Liver (tissue), 3 donors: ENCODE results near the gene THAP4.

ENCODE experiments used
- EGR1 ChIP-seq, 2 donors: IDR thresholded peaks; 2 replicates each; pipeline ENCODE4 v1.6.1; 2016 to 2018; ENCODE audit warnings: antibody characterized with exemption in 2 of 2, low read depth in 2 of 2
- GABPA ChIP-seq, 2 donors: IDR thresholded peaks in 1 of 2; conservative IDR thresholded peaks in 1 of 2; 2 replicates each; pipeline ENCODE4 v1.6.1; 2016; ENCODE audit warnings: antibody characterized with exemption in 2 of 2, mild to moderate bottlenecking in 1 of 2, moderate library complexity in 1 of 2
- HNF4G ChIP-seq: IDR thresholded peaks from 2 replicates; pipeline ENCODE4 v1.6.1; 2016; ENCODE audit warnings: antibody characterized with exemption
- JUND ChIP-seq, 2 donors: IDR thresholded peaks; 2 replicates each; pipeline ENCODE4 v1.6.1; 2016; ENCODE audit warnings: antibody characterized with exemption in 2 of 2
- RAD21 ChIP-seq, 2 donors: IDR thresholded peaks; 2 replicates each; pipeline ENCODE4 v1.6.1; 2016; ENCODE audit warnings: antibody characterized with exemption in 2 of 2, mild to moderate bottlenecking in 2 of 2
- RXRA ChIP-seq, 2 donors: IDR thresholded peaks; 2 replicates each; pipeline ENCODE4 v1.6.1; 2017 to 2018; ENCODE audit warnings: antibody characterized with exemption in 2 of 2, mild to moderate bottlenecking in 1 of 2
- SP1 ChIP-seq: IDR thresholded peaks from 2 replicates; pipeline ENCODE4 v1.6.1; 2018; ENCODE audit warnings: antibody characterized with exemption, mild to moderate bottlenecking
- TAF1 ChIP-seq: conservative IDR thresholded peaks from 2 replicates; pipeline ENCODE4 v1.6.1; 2016; ENCODE audit warnings: antibody characterized with exemption, mild to moderate bottlenecking
- YY1 ChIP-seq: IDR thresholded peaks from 2 replicates; pipeline ENCODE4 v1.6.1; 2016; ENCODE audit warnings: antibody characterized with exemption, mild to moderate bottlenecking
- TF ChIP-seq, protein P1 (sequence below): fragments of 150-350 bp; IDR thresholded peaks from 2 replicates; pipeline ENCODE4 v1.5.1; 2017; ENCODE audit warnings: improper control_type of control experiment, low read depth, low read length; ENCODE audit not compliant: missing input control
- TF ChIP-seq, protein P2 (sequence below): IDR thresholded peaks from 2 replicates; pipeline ENCODE4 v1.6.1; 2016; ENCODE audit warnings: antibody characterized with exemption, mild to moderate bottlenecking
- TF ChIP-seq, protein P3 (sequence below): IDR thresholded peaks from 2 replicates; pipeline ENCODE4 v1.6.1; 2016; ENCODE audit warnings: antibody characterized with exemption
- TF ChIP-seq, protein P4 (sequence below): IDR thresholded peaks from 2 replicates; pipeline ENCODE4 v1.6.1; 2016; ENCODE audit warnings: antibody characterized with exemption
- TF ChIP-seq, protein P5 (sequence below): IDR thresholded peaks from 2 replicates; pipeline ENCODE4 v1.6.1; 2016; ENCODE audit warnings: antibody characterized with exemption
- donor health status: healthy.
- donor health status: healthy.

DNA sequence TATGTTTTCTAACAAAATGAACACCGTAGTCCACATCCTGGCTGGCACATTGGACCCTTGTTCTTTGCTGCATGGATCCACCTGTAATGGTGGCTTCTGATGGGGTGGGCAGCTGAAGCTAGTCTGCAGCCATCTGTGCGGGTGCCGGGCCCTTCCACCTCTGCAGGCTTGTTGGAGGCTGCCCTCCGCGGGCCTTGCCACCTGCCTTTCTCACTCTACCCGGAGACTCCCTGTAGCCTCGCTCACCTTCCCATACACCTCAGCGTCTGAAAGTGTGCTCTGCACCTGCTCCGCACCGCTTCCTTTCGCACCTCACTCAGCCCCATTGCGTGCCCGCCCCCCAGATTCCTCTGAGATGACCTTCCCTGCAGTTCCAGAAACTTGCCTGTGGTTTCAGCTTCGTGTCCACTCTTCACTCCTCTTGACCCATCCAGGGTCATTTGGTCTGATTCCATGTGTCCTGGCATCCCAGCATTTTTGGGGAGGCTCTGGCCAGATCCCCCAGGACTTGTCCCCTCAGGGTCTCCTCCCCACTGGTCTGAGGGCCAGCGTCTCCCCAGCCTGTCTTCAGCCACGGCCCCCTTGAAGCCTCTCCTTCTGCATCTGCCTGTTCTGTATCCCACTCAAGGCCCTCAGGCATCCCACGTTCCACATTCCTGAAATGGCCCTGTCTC is 18.7 kb upstream of the THAP4 start:
- TF ChIP-seq, protein P1, sequence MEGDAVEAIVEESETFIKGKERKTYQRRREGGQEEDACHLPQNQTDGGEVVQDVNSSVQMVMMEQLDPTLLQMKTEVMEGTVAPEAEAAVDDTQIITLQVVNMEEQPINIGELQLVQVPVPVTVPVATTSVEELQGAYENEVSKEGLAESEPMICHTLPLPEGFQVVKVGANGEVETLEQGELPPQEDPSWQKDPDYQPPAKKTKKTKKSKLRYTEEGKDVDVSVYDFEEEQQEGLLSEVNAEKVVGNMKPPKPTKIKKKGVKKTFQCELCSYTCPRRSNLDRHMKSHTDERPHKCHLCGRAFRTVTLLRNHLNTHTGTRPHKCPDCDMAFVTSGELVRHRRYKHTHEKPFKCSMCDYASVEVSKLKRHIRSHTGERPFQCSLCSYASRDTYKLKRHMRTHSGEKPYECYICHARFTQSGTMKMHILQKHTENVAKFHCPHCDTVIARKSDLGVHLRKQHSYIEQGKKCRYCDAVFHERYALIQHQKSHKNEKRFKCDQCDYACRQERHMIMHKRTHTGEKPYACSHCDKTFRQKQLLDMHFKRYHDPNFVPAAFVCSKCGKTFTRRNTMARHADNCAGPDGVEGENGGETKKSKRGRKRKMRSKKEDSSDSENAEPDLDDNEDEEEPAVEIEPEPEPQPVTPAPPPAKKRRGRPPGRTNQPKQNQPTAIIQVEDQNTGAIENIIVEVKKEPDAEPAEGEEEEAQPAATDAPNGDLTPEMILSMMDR, result no peak
- TF ChIP-seq RXRA (IDR thresholded peaks at IDR 0.05), result no peak
- TF ChIP-seq, protein P2, sequence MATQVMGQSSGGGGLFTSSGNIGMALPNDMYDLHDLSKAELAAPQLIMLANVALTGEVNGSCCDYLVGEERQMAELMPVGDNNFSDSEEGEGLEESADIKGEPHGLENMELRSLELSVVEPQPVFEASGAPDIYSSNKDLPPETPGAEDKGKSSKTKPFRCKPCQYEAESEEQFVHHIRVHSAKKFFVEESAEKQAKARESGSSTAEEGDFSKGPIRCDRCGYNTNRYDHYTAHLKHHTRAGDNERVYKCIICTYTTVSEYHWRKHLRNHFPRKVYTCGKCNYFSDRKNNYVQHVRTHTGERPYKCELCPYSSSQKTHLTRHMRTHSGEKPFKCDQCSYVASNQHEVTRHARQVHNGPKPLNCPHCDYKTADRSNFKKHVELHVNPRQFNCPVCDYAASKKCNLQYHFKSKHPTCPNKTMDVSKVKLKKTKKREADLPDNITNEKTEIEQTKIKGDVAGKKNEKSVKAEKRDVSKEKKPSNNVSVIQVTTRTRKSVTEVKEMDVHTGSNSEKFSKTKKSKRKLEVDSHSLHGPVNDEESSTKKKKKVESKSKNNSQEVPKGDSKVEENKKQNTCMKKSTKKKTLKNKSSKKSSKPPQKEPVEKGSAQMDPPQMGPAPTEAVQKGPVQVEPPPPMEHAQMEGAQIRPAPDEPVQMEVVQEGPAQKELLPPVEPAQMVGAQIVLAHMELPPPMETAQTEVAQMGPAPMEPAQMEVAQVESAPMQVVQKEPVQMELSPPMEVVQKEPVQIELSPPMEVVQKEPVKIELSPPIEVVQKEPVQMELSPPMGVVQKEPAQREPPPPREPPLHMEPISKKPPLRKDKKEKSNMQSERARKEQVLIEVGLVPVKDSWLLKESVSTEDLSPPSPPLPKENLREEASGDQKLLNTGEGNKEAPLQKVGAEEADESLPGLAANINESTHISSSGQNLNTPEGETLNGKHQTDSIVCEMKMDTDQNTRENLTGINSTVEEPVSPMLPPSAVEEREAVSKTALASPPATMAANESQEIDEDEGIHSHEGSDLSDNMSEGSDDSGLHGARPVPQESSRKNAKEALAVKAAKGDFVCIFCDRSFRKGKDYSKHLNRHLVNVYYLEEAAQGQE, result no peak
- no peak for TF ChIP-seq SP1
- TF ChIP-seq, protein P3, sequence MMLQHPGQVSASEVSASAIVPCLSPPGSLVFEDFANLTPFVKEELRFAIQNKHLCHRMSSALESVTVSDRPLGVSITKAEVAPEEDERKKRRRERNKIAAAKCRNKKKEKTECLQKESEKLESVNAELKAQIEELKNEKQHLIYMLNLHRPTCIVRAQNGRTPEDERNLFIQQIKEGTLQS, result no peak
- no peak for TF ChIP-seq GABPA (IDR thresholded peaks at IDR 0.05 in 1 of 2, conservative IDR thresholded peaks at IDR 0.05 in 1 of 2)
- TF ChIP-seq, protein P4, sequence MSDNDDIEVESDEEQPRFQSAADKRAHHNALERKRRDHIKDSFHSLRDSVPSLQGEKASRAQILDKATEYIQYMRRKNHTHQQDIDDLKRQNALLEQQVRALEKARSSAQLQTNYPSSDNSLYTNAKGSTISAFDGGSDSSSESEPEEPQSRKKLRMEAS, result no peak
- TF ChIP-seq JUND (IDR thresholded peaks at IDR 0.05), result no peak
- no peak for TF ChIP-seq RAD21 (IDR thresholded peaks at IDR 0.05)
- TF ChIP-seq EGR1 (IDR thresholded peaks at IDR 0.05; ENCODE audit: low read depth in 2 of 2), result no peak
- TF ChIP-seq, protein P5, sequence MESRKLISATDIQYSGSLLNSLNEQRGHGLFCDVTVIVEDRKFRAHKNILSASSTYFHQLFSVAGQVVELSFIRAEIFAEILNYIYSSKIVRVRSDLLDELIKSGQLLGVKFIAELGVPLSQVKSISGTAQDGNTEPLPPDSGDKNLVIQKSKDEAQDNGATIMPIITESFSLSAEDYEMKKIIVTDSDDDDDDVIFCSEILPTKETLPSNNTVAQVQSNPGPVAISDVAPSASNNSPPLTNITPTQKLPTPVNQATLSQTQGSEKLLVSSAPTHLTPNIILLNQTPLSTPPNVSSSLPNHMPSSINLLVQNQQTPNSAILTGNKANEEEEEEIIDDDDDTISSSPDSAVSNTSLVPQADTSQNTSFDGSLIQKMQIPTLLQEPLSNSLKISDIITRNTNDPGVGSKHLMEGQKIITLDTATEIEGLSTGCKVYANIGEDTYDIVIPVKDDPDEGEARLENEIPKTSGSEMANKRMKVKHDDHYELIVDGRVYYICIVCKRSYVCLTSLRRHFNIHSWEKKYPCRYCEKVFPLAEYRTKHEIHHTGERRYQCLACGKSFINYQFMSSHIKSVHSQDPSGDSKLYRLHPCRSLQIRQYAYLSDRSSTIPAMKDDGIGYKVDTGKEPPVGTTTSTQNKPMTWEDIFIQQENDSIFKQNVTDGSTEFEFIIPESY, result no peak
- no peak for TF ChIP-seq TAF1
- TF ChIP-seq HNF4G, result no peak
- TF ChIP-seq YY1, result no peak
